OCI-LY3 (cell line): ENCODE results near the gene RPL12.

ENCODE experiments used
- CTCF ChIP-seq: fragments of 200-600, 300-600 bp; sonication (generic); IDR thresholded peaks from 2 replicates; pipeline ENCODE4 v1.5.1; 2014; ENCODE audit warnings: antibody characterized with exemption, low read length, low read depth
- EZH2phosphoT487 ChIP-seq: fragments of 200-600 bp; shearing (Covaris generic); IDR thresholded peaks from 2 replicates; pipeline ENCODE4 v1.6.1; 2018; ENCODE audit warnings: antibody characterized with exemption, mixed run types, low read depth

GRCh38 chr9:127496974-127497373, 45.8 kb upstream of the RPL12 start:
- TF ChIP-seq CTCF = no peak
- TF ChIP-seq EZH2phosphoT487 = no peak
